ENCODE results near the gene CEP120. TPM values are rescaled to one million over a fixed set of nuclear protein-coding genes. Genes with fewer than 3 reads are reported as not detected.

The CEP120 gene
- total RNA-seq, 4 donors from 2014 or later, result 3.9 to 7.8 (median 7.6) TPM

GRCh38 chr5:123439709-123440108 is 16.5 kb upstream of the CEP120 start:
- Histone ChIP-seq H3K27me3 (no peaks in the 10 kb centered on the region), H3K4me1 (no peaks in the 10 kb centered on the region), H3K36me3 (no peaks in the 10 kb centered on the region), H3K27ac (no peak overlapping the region), H3K4me3 (no peak overlapping the region), H3K9me3 (no peaks in the 10 kb centered on the region)
- DNase-seq (no peak), ATAC-seq (no peak)
- in situ Hi-C loops (cut with MboI; ENCODE audit: low sequenced_read_pairs in 4 of 4) (no loop called here), intact Hi-C loops (cut with DNase I; ENCODE audit: low total_unique reads) (no loop called here)
- TF ChIP-seq CTCF (IDR thresholded peaks at IDR 0.05 in 4 of 5, conservative IDR thresholded peaks at IDR 0.05 in 1 of 5) (no peak), POLR2A (IDR thresholded peaks at IDR 0.05) (no peak)

DNA sequence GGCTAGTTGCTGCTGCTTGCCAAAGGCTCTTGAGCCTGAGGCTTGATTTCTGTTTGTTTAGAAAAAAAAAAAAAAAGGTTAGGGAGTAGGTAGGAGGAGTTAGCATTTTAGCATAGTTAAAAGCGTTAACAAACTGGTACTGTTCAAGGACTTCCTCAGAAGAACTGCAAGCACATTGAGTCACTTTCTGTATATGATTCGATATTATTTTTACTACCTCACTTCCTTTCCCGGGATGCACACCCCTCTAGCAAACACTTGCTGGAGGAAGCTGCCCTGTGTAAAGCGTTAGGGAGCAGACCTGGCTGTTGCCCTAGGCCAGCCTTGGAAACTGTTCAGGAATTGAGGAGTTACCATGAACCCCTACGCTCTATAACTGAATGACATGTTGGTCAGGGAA is 15.7 kb upstream of the CEP120 start:
- intact Hi-C loops (cut with DNase I; ENCODE audit: low total_unique reads), result no loop called here

DNA sequence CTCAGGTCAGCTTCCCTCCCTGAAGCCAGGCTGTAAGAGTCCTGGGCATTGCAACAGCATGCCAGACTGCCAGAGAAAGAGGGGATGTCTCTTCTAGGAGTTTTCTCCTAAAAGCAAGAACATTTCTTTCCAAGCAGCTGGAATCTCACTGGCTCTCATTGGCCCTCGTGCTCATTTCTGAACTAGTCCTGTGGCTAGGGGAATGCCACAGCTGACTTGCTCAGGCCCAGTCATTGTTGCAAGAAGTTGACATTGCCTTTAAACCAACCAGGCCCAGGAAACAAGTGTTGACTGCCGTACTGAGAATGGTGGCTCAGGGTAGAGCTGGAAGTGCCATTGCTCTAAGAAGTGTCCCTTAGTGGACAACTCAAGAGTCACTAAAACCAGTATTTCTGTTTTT is 15.0 kb upstream of the CEP120 start:
- H3K27me3 ChIP-seq, result no peaks in the 10 kb centered on the region
- H3K36me3 ChIP-seq, result no peaks in the 10 kb centered on the region
- no peak overlapping the region for H3K4me3 ChIP-seq
- no peak for ATAC-seq
- intact Hi-C loops (cut with DNase I; ENCODE audit: low total_unique reads), result no loop called here
- no peaks in the 10 kb centered on the region for H3K4me1 ChIP-seq
- no peaks in the 10 kb centered on the region for H3K9me3 ChIP-seq
- in situ Hi-C loops (cut with MboI; ENCODE audit: low sequenced_read_pairs in 4 of 4), result no loop called here
- TF ChIP-seq POLR2A (IDR thresholded peaks at IDR 0.05), result no peak
- no peak for TF ChIP-seq CTCF (IDR thresholded peaks at IDR 0.05 in 4 of 5, conservative IDR thresholded peaks at IDR 0.05 in 1 of 5)
- DNase-seq, result no peak
- H3K27ac ChIP-seq, result no peak overlapping the region

More for the DNA sequence above, 15.7 kb upstream of the CEP120 start:
- no peak for ATAC-seq
- H3K4me1 ChIP-seq, result no peaks in the 10 kb centered on the region
- H3K36me3 ChIP-seq, result no peaks in the 10 kb centered on the region
- H3K27ac ChIP-seq, result no peak overlapping the region
- no peak for TF ChIP-seq CTCF (IDR thresholded peaks at IDR 0.05 in 4 of 5, conservative IDR thresholded peaks at IDR 0.05 in 1 of 5)
- no peak for TF ChIP-seq POLR2A (IDR thresholded peaks at IDR 0.05)
- no peak overlapping the region for H3K4me3 ChIP-seq
- in situ Hi-C loops (cut with MboI; ENCODE audit: low sequenced_read_pairs in 4 of 4), result no loop called here
- H3K27me3 ChIP-seq, result no peaks in the 10 kb centered on the region
- DNase-seq, result no peak
- no peaks in the 10 kb centered on the region for H3K9me3 ChIP-seq

DNA sequence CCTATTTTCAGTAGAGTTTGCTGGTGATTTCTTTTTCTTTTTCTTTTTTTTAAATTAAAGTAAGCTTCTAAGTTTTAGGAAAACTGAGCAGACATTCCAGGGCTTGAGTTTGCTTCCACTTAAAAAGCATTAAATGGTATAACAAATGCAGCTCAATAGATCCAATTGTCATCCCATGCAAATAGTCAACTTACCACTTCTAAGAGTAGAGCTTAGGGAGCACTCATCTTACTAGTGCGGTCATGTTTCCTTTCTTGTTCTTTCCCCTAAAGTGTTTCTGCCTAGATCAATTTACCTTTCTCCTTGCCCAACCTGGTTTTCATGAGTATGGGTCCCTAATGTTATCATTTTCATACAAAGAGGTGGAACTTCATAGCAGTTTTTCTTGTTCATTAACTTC is 13.0 kb upstream of the CEP120 start:
- no peak for ATAC-seq
- no peaks in the 10 kb centered on the region for H3K9me3 ChIP-seq
- TF ChIP-seq POLR2A (IDR thresholded peaks at IDR 0.05) (no peak), CTCF (IDR thresholded peaks at IDR 0.05 in 4 of 5, conservative IDR thresholded peaks at IDR 0.05 in 1 of 5) (no peak)
- intact Hi-C loops (cut with DNase I; ENCODE audit: low total_unique reads), result no loop called here
- no peak overlapping the region for H3K27ac ChIP-seq
- DNase-seq, result no peak
- H3K36me3 ChIP-seq, result no peaks in the 10 kb centered on the region
- H3K4me3 ChIP-seq, result no peak overlapping the region
- in situ Hi-C loops (cut with MboI; ENCODE audit: low sequenced_read_pairs in 4 of 4), result no loop called here
- H3K27me3 ChIP-seq, result no peaks in the 10 kb centered on the region
- H3K4me1 ChIP-seq, result no peaks in the 10 kb centered on the region

GRCh38 chr5:123434796-123435195 is 11.6 kb upstream of the CEP120 start:
- Histone ChIP-seq H3K4me1 (no peaks in the 10 kb centered on the region), H3K36me3 (no peaks in the 10 kb centered on the region), H3K4me3 (no peak overlapping the region), H3K27me3 (no peaks in the 10 kb centered on the region), H3K9me3 (no peaks in the 10 kb centered on the region), H3K27ac (no peak overlapping the region)
- intact Hi-C loops (cut with DNase I; ENCODE audit: low total_unique reads), result no loop called here
- TF ChIP-seq POLR2A (IDR thresholded peaks at IDR 0.05) (no peak), CTCF (IDR thresholded peaks at IDR 0.05 in 4 of 5, conservative IDR thresholded peaks at IDR 0.05 in 1 of 5) (no peak)
- DNase-seq, result no peak
- in situ Hi-C loops (cut with MboI; ENCODE audit: low sequenced_read_pairs in 4 of 4), result no loop called here
- ATAC-seq, result no peak

All from gastrocnemius medialis (tissue), 4 donors.